ENCODE data around the gene GAREM1.

DNA sequence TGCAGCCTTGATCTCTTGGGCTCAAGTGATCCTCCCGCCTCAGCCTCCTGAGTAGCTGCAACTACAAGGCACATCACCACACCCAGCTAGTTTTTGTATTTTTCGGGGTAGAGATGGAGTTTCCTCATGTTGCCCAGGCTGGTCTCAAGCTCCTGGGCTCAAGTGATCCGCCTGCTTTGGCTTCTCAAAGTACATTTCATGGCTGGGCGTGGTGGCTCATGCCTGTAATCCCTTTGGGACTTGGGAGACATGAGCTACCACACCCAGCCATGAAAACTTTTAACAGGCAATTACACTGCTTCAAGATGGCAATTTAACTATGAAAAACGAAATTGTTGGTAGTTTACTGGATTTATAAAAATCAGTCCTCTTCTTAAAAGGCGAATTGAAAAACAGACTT, 211.1 kb downstream of the GAREM1 start:
- TF ChIP-seq POLR2AphosphoS5 (IDR thresholded peaks at IDR 0.05; ENCODE audit: insufficient read depth, low read depth, low read length) = no peak
- TF ChIP-seq, protein P1, sequence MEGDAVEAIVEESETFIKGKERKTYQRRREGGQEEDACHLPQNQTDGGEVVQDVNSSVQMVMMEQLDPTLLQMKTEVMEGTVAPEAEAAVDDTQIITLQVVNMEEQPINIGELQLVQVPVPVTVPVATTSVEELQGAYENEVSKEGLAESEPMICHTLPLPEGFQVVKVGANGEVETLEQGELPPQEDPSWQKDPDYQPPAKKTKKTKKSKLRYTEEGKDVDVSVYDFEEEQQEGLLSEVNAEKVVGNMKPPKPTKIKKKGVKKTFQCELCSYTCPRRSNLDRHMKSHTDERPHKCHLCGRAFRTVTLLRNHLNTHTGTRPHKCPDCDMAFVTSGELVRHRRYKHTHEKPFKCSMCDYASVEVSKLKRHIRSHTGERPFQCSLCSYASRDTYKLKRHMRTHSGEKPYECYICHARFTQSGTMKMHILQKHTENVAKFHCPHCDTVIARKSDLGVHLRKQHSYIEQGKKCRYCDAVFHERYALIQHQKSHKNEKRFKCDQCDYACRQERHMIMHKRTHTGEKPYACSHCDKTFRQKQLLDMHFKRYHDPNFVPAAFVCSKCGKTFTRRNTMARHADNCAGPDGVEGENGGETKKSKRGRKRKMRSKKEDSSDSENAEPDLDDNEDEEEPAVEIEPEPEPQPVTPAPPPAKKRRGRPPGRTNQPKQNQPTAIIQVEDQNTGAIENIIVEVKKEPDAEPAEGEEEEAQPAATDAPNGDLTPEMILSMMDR (IDR thresholded peaks at IDR 0.05; ENCODE audit: extremely low read depth in 1 of 2, insufficient read depth in 1 of 2, low read depth in 1 of 2, low read length in 2 of 2) = no peak
- no peak for TF ChIP-seq MYC (IDR thresholded peaks at IDR 0.05; ENCODE audit: low read depth, low read length)
- TF ChIP-seq POLR2A (IDR thresholded peaks at IDR 0.05; ENCODE audit: low read depth, low read length) = no peak
- no peak for TF ChIP-seq JUN (IDR thresholded peaks at IDR 0.05; ENCODE audit: borderline replicate concordance, insufficient read depth, insufficient read length, low read depth)
- no peak for TF ChIP-seq EZH2 (IDR thresholded peaks at IDR 0.05; ENCODE audit: borderline replicate concordance, low read depth, low read length, severe bottlenecking)
- TF ChIP-seq FOS (IDR thresholded peaks at IDR 0.05; ENCODE audit: borderline replicate concordance, insufficient read depth, low read length) = no peak
- TF ChIP-seq, protein P2, sequence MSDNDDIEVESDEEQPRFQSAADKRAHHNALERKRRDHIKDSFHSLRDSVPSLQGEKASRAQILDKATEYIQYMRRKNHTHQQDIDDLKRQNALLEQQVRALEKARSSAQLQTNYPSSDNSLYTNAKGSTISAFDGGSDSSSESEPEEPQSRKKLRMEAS (IDR thresholded peaks at IDR 0.05; ENCODE audit: insufficient read depth, insufficient read length) = no peak

All from endothelial cell of umbilical vein (primary cell).